ENCODE measurements around the gene SH3RF3. TPM values are rescaled to one million over a fixed set of nuclear protein-coding genes. Genes with fewer than 3 reads are reported as not detected.

Gene SH3RF3
- total RNA-seq, 2 experiments from 2014 or later, result 1.9 to 2.3 TPM

- H3K4me3 Mint-ChIP-seq, result no peak overlapping the region
- DNase-seq (no peak), ATAC-seq (no peak)
- intact Hi-C loops (cut with micrococcal nuclease), result no loop called here
- CTCF ChIA-PET, result no interaction called here
- TF ChIP-seq CTCF (IDR thresholded peaks at IDR 0.05), result no peak
- POLR2A ChIA-PET, result no interaction called here
- no peak overlapping the region for H3K27ac Mint-ChIP-seq
- peaks cover 10% of the 10 kb centered on the region for H3K9me3 Mint-ChIP-seq
- H3K27me3 Mint-ChIP-seq, result no peaks in the 10 kb centered on the region
- peaks cover 4% of the 10 kb centered on the region for H3K4me1 Mint-ChIP-seq (ENCODE audit: low read depth)
- H3K36me3 Mint-ChIP-seq (ENCODE audit: low read depth), result peaks cover 6% of the 10 kb centered on the region
Observed at GRCh38 chr2:109356324-109357035, 227.5 kb downstream of the SH3RF3 start.

DNA sequence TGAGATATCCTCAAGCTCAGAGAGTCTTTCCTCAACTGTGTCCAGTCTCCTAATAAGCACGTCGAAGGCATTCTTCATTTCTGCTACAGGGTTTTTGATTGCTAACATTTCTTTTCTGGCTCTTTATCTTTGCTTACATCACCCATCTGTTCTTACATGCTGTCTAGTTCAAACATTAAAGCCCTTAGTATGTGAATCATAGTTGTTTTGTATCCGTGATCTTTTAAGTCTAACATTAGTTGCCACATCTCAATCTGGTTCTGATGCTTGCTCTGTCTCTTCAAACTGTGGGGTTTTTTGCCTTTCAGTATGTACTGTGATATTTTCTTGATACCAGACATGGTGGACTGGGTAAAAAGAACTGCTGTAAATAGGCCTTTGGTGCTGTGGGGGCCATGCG is 235.2 kb downstream of the SH3RF3 start:
- POLR2A ChIA-PET, result no interaction called here
- H3K27me3 Mint-ChIP-seq, result no peaks in the 10 kb centered on the region
- ATAC-seq, result no peak

GRCh38 chr2:109365131-109365530 is 236.1 kb downstream of the SH3RF3 start:
- peaks cover 1% of the 10 kb centered on the region for H3K9me3 Mint-ChIP-seq
- intact Hi-C loops (cut with micrococcal nuclease), result no loop called here
- H3K4me1 Mint-ChIP-seq (ENCODE audit: low read depth), result no peaks in the 10 kb centered on the region
- ATAC-seq (no peak), DNase-seq (no peak)
- H3K4me3 Mint-ChIP-seq, result no peak overlapping the region
- CTCF ChIA-PET, result no interaction called here
- H3K36me3 Mint-ChIP-seq (ENCODE audit: low read depth), result no peaks in the 10 kb centered on the region
- no peak overlapping the region for H3K27ac Mint-ChIP-seq
- no peaks in the 10 kb centered on the region for H3K27me3 Mint-ChIP-seq
- POLR2A ChIA-PET, result no interaction called here
- TF ChIP-seq CTCF (IDR thresholded peaks at IDR 0.05), result no peak

More for the DNA sequence above, 235.2 kb downstream of the SH3RF3 start:
- no peaks in the 10 kb centered on the region for H3K4me1 Mint-ChIP-seq (ENCODE audit: low read depth)
- CTCF ChIA-PET, result no interaction called here
- peaks cover 1% of the 10 kb centered on the region for H3K9me3 Mint-ChIP-seq
- no peaks in the 10 kb centered on the region for H3K36me3 Mint-ChIP-seq (ENCODE audit: low read depth)
- no peak overlapping the region for H3K4me3 Mint-ChIP-seq
- DNase-seq, result no peak
- TF ChIP-seq CTCF (IDR thresholded peaks at IDR 0.05), result no peak
- no peak overlapping the region for H3K27ac Mint-ChIP-seq
- intact Hi-C loops (cut with micrococcal nuclease), result no loop called here

GRCh38 chr2:109367683-109368082 is 238.7 kb downstream of the SH3RF3 start:
- DNase-seq (no peak), ATAC-seq (no peak)
- Mint-ChIP-seq H3K27me3 (no peaks in the 10 kb centered on the region), H3K36me3 (ENCODE audit: low read depth) (no peaks in the 10 kb centered on the region), H3K9me3 (no peaks in the 10 kb centered on the region), H3K4me3 (no peak overlapping the region), H3K4me1 (ENCODE audit: low read depth) (no peaks in the 10 kb centered on the region), H3K27ac (no peak overlapping the region)
- intact Hi-C loops (cut with micrococcal nuclease), result no loop called here
- CTCF ChIA-PET, result no interaction called here
- no peak for TF ChIP-seq CTCF (IDR thresholded peaks at IDR 0.05)
- POLR2A ChIA-PET, result no interaction called here

GRCh38 chr2:109368798-109369197 is 239.8 kb downstream of the SH3RF3 start:
- Mint-ChIP-seq H3K9me3 (no peaks in the 10 kb centered on the region), H3K27ac (no peak overlapping the region), H3K27me3 (no peaks in the 10 kb centered on the region), H3K4me3 (no peak overlapping the region), H3K4me1 (ENCODE audit: low read depth) (no peaks in the 10 kb centered on the region), H3K36me3 (ENCODE audit: low read depth) (no peaks in the 10 kb centered on the region)
- no peak for ATAC-seq
- CTCF ChIA-PET, result no interaction called here
- intact Hi-C loops (cut with micrococcal nuclease), result no loop called here
- DNase-seq, result no peak
- POLR2A ChIA-PET, result no interaction called here
- no peak for TF ChIP-seq CTCF (IDR thresholded peaks at IDR 0.05)

Data from activated CD8-positive, alpha-beta T cell treated with anti-CD3 and anti-CD28 coated beads for 36 hours (primary cell).